Stomach (tissue), 9 donors: ENCODE data around the gene PKNOX2. TPM values are rescaled to one million over a fixed set of nuclear protein-coding genes. Genes with fewer than 3 reads are reported as not detected.
A peak's percentile ranks its signal among the peaks of the same experiment; 100 is the strongest.

Experiments
- DNase-seq, 2 donors: peaks; one replicate each; pipeline versions ENCODE4 v3.0.0 to v3.0.0-alpha.2; 2013 to 2019
- H3K27ac ChIP-seq, 5 donors: fragments of 200-600 bp in 4 of 5; sonication (generic) in 4 of 5; one replicate each; pipeline ENCODE4 v1.5.1; 2013 to 2019; ENCODE audit warnings: mild to moderate bottlenecking in 1 of 5, moderate library complexity in 1 of 5
- H3K27me3 ChIP-seq, 3 donors: fragments of 200-600 bp; sonication (generic); one replicate each; pipeline ENCODE4 v1.5.1; 2017 to 2019; ENCODE audit warnings: mixed run types in 1 of 3
- H3K36me3 ChIP-seq, 4 donors: fragments of 200-600 bp; sonication (generic); 1 replicate in 3 of 4; 2 replicates in 1 of 4; pipeline ENCODE4 v1.5.1; 2016 to 2019
- H3K4me1 ChIP-seq, 4 donors: fragments of 200-600 bp; sonication (generic); one replicate each; pipeline ENCODE4 v1.5.1; 2016 to 2019
- H3K4me3 ChIP-seq, 4 donors: fragments of 200-600 bp; sonication (generic) in 3 of 4; one replicate each; pipeline ENCODE4 v1.5.1; 2016 to 2019; ENCODE audit warnings: mild to moderate bottlenecking in 1 of 4
- H3K9me3 ChIP-seq, 4 donors: fragments of 200-600 bp; sonication (generic); one replicate each; pipeline ENCODE4 v1.5.1; 2016 to 2019
- CTCF ChIP-seq, 7 experiments: fragments of 450-650 bp in 4 of 7; fragments of 200-600 bp in 3 of 7; sonication (generic) in 3 of 7; IDR thresholded peaks; one replicate each; pipeline ENCODE4 v1.5.1; 2016 to 2019; ENCODE audit warnings: antibody characterized with exemption in 7 of 7, control low read depth in 2 of 7, mild to moderate bottlenecking in 1 of 7
- EP300 ChIP-seq: sonication (generic); formaldehyde crosslinking; IDR thresholded peaks from one replicate; pipeline ENCODE4 v1.6.1; 2017; ENCODE audit warnings: antibody characterized with exemption
- POLR2A ChIP-seq, 4 donors: fragments of 450-650 bp; IDR thresholded peaks; one replicate each; pipeline ENCODE4 v1.6.1; 2016; ENCODE audit warnings: antibody characterized with exemption in 4 of 4, control low read depth in 2 of 4, mild to moderate bottlenecking in 1 of 4, moderate library complexity in 1 of 4
- POLR2AphosphoS5 ChIP-seq, 3 donors: sonication (generic); formaldehyde crosslinking; IDR thresholded peaks; one replicate each; pipeline ENCODE4 v1.6.1; 2016; ENCODE audit warnings: antibody characterized with exemption in 3 of 3
- WGBS, 5 donors: extraction: QIAGEN DNeasy Blood & Tissue Kit in 3 of 5; methylation state at CpG; one replicate each; pipeline versions ENCODE4 v1.1.5 to v1.1.7; 2013 to 2018; 5-methylcytosine and 5-hydroxymethylcytosine counted together
- intact Hi-C: fragments of 100-400 bp; cut with DNase I; formaldehyde crosslinking; loops from one replicate; pipeline ENCODE4 v1.15.1; 2023; ENCODE audit warnings: low total_unique reads
- polyA plus RNA-seq, 3 donors: library from polyadenylated mRNA; stranded (reverse); fragments of 200-250 nt; gene quantifications; one replicate each; pipeline ENCODE4 v1.2.3, GENCODE V29; 2013
- total RNA-seq, 5 donors: library from RNA; depleted of rRNA; stranded (reverse); fragments of >200 nt; gene quantifications; one replicate each; pipeline versions ENCODE4 v1.1.0 to v1.2.3, GENCODE V29; 2014 to 2016
- donor health status: healthy with polysubstance abuse.
- donor health status: Bipolar disorder and iron deficiency.
- donor health status: healthy.

The PKNOX2 gene
- total and polyA plus RNA-seq, 8 donors: 0.83 to 4.9 (median 2.3) TPM; not detected in 1

DNA sequence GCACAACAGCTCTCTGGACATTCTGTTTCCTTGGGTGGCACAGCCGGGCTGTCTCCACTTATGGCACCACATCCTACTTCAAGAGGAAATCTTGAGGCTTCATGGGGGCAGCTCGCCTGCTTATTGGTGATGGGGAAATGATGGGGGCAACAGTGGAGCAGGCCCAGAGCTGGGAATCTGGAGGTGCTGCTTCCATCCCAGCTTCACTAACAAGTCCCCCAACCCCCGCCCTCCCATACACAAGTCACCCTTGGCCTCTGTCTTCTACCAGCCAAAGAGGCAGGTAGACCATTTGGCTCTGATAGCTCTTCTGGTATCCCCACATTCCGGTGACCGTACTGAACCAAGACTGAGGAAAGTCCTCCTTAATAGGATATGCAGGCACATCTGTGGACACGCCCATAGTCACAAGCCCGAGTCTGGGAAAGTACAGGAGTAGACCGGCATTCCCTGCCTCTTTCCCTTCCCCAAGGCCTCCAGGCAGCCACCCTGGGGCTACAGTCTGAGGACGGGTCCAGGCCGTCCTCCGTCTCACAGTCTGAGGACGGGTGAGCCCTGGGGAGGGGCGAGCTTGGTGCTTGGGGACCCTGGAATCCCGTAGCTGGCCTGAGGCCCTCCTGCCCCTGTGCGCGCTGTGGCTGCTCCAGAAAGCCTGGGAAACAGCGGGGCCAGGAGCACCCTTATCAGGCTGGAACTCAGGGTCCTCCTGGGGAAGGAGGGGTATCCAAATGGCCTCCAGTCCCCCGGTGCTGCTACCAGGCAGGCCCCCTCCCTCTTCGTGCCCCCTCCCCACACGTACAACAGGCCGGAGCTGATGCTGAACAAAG, 185.9 kb downstream of the PKNOX2 start:
- Histone ChIP-seq H3K27me3 (no peaks in the 10 kb centered on the region), H3K36me3 (no peaks in the 10 kb centered on the region), H3K4me3 (no peak overlapping the region), H3K9me3 (no peaks in the 10 kb centered on the region), H3K27ac (no peak overlapping the region), H3K4me1 (peaks cover 0 to 19% (median 7%) of the 10 kb centered on the region in 4 donors)
- intact Hi-C loops: no loop called here
- WGBS, 5 donors: 74 to 89% (median 85%) methylated on average over 10 to 21 of the region's 21 CpGs
- no peak for DNase-seq
- no peak for TF ChIP-seq POLR2AphosphoS5 (IDR thresholded peaks at IDR 0.05)
- no peak for TF ChIP-seq CTCF (IDR thresholded peaks at IDR 0.05)
- no peak for TF ChIP-seq EP300

- peak overlapping the region in 1 of 4 donors; percentile 0 for H3K4me3 ChIP-seq
- peaks cover 0 to 11% (median 3%) of the 10 kb centered on the region in 4 donors for H3K4me1 ChIP-seq
- H3K27ac ChIP-seq: no peak overlapping the region
- WGBS, 5 donors: 52 to 77% (median 57%) methylated on average over 25 to 32 of the region's 32 CpGs
- no peak for TF ChIP-seq CTCF (IDR thresholded peaks at IDR 0.05)
- no peak for TF ChIP-seq EP300
- TF ChIP-seq POLR2A (IDR thresholded peaks at IDR 0.05): no peak
- TF ChIP-seq POLR2AphosphoS5 (IDR thresholded peaks at IDR 0.05): no peak
- H3K36me3 ChIP-seq: no peaks in the 10 kb centered on the region
- H3K27me3 ChIP-seq: no peaks in the 10 kb centered on the region
- no peaks in the 10 kb centered on the region for H3K9me3 ChIP-seq
- DNase-seq: peak in 1 of 2 donors; percentile 63
- intact Hi-C loops: no loop called here
These were observed 186.7 kb downstream of the PKNOX2 start for GRCh38 chr11:125351033-125351867.

DNA sequence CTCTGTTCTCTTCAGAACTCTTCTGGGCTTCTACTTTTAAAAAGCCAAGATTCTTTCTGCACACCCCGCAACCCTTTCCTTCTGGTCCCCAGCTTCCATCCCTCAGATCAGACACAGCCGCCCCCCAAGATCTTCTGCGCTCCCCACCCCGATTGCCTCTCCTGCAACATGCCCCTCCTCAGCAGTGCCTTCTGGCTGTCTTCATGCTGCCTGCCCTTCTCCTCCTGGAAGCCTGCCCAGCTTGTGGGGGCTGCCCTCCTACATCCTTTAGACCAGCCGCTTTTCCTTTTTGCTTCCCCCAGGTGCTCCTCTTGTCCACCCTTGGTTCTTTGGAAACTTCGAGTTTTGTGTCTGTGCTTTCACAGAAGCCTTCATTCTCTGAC, 187.3 kb downstream of the PKNOX2 start:
- no peaks in the 10 kb centered on the region for H3K36me3 ChIP-seq
- no peaks in the 10 kb centered on the region for H3K9me3 ChIP-seq
- H3K4me1 ChIP-seq: peaks cover 0 to 7% (median 3%) of the 10 kb centered on the region in 4 donors
- TF ChIP-seq EP300 (no peak), POLR2A (IDR thresholded peaks at IDR 0.05) (no peak), CTCF (IDR thresholded peaks at IDR 0.05) (no peak), POLR2AphosphoS5 (IDR thresholded peaks at IDR 0.05) (no peak)
- H3K27me3 ChIP-seq: no peaks in the 10 kb centered on the region
- H3K4me3 ChIP-seq: no peak overlapping the region
- 79 to 89% (median 87%) methylated on average over 6 of the region's 6 CpGs for WGBS, 5 donors
- no peak for DNase-seq
- no peak overlapping the region for H3K27ac ChIP-seq
- intact Hi-C loops: no loop called here

- H3K4me1 ChIP-seq: no peaks in the 10 kb centered on the region
- TF ChIP-seq CTCF (IDR thresholded peaks at IDR 0.05) (no peak), POLR2A (IDR thresholded peaks at IDR 0.05) (no peak), POLR2AphosphoS5 (IDR thresholded peaks at IDR 0.05) (no peak), EP300 (no peak)
- no peaks in the 10 kb centered on the region for H3K36me3 ChIP-seq
- no peaks in the 10 kb centered on the region for H3K9me3 ChIP-seq
- H3K27ac ChIP-seq: no peak overlapping the region
- intact Hi-C loops: no loop called here
- DNase-seq: no peak
- H3K4me3 ChIP-seq: no peak overlapping the region
- 61 to 79% (median 69%) methylated on average over 2 of the region's 2 CpGs for whole genome bisulfite sequencing, 5 donors
- H3K27me3 ChIP-seq: no peaks in the 10 kb centered on the region
These were observed 192.2 kb downstream of the PKNOX2 start for GRCh38 chr11:125356797-125357196.
